Stimulated activated CD8-positive, alpha-beta memory T cell treated with anti-CD3 and anti-CD28 coated beads, Interleukin-2, amount 100 ng/mL, for 48 hours (primary cell): ENCODE results near the gene TNFSF11.

Source experiments
- DNase-seq, 2 donors: peaks; one replicate each; pipeline ENCODE4 v3.0.0-alpha.2; 2020; ENCODE audit warnings: low read depth in 2 of 2

TNFSF11 gene

DNA sequence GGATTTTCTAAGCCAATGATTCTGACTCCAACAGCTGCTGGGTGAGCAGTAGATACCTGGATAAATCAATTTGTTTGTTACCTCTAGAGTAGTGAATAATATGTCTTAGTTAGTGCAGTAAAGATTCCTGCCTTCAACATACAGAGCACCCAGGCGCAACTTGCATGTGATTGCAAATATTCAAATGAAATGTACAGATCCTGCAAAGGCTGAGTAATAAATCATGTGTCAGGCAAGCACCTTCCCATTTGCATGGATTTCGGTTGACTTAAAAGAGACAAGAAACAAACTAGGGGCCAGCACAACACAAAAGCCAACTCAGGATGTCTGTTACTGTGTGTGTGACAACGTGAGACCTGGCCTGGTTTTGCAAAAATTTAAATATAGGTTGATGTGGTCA lies 79.7 kb downstream of the TNFSF11 start:
- DNase-seq: no peak

DNA sequence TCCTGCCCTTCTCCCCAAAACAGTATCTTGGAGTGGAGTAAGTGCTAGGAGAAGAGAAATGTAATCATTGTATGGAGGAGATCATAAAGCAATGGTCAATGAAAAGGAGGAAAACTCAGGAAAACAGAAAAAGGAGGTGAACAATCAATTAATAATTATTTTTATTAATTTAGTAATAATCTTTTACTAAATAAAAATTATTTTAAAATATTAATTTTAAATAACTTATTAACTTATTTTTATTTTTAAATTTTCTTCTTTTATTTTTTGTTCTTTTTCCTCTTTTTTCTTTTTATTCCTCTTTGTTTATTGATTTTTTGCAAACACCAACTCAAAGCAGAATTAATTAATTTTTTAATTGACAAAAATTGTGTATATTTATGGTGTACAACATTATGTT lies 80.3 kb downstream of the TNFSF11 start:
- no peak for DNase-seq

DNA sequence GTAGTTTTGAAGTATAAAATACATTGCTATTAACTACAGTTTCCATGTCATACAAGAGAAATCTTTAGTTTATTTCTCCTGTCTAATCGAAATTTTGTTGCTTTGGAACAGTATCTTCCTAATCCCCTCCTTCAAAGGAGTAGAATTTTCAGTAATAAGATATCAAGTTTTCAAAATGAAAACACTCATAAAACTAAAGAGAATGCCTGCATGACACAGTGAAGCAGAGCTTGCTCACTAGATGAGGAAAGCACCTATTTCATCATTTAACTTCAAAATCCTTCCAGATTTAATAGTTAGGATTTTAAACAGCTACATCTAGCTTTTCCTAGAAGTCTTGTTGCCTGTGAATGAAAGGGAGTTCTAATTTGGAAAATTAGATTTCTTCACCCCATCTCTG lies 80.8 kb downstream of the TNFSF11 start:
- DNase-seq: no peak

DNA sequence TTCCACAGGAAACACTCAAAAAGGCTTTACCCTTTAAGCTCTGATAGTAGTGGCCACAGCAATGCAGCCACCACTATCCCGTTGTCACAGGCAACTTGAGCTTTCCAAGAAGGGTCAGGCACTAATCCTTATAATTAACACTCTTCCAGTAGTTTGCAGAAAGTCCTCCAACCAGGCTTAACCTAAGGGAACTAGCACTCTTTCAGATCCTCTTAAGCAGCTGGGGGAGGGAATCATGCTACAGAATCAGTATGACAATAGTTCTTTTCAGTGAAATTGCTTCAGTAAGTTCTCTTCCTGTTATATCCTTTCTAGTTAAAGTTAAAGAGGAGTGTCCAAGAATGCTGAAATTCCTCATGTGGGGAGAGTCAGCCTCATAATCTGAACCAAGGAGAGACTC lies 82.2 kb downstream of the TNFSF11 start:
- no peak for DNase-seq

DNA sequence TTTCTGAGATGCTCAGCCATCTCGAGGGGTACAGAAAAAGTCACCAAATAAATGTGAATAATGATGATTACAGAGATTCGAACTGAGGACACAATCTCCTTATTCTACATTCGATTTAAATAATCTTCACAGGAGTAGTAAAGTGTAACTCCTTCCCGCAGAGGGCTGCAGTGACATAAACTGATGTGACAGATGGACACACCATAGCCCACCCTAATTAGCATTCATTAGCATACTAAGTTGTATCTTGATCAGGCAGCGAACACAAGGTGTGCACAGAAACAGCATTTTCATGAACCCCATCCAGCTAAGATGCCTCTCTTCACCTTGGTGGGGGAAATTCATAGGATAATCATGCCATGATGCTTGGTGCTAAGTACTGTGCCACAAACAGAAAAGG lies 83.0 kb downstream of the TNFSF11 start:
- no peak for DNase-seq
